AG09309 (cell line): ENCODE results near the gene FNBP1.

Source experiments
- DNase-seq: peaks from one replicate; pipeline ENCODE4 v3.0.0-alpha.2; 2010; ENCODE audit warnings: low read depth
- H3K4me3 ChIP-seq: 2 replicates; pipeline ENCODE4 v1.5.1; 2011; ENCODE audit warnings: mild to moderate bottlenecking, low read depth, low read length, moderate library complexity; ENCODE audit not compliant: control insufficient read depth
- TF ChIP-seq, protein P1 (sequence below): IDR thresholded peaks from 2 replicates; pipeline ENCODE4 v1.5.1; 2011; ENCODE audit warnings: mild to moderate bottlenecking, low read depth, low read length, inconsistent platforms; ENCODE audit not compliant: insufficient read depth, control insufficient read depth; ENCODE audit errors: missing control alignments

The FNBP1 gene

DNA sequence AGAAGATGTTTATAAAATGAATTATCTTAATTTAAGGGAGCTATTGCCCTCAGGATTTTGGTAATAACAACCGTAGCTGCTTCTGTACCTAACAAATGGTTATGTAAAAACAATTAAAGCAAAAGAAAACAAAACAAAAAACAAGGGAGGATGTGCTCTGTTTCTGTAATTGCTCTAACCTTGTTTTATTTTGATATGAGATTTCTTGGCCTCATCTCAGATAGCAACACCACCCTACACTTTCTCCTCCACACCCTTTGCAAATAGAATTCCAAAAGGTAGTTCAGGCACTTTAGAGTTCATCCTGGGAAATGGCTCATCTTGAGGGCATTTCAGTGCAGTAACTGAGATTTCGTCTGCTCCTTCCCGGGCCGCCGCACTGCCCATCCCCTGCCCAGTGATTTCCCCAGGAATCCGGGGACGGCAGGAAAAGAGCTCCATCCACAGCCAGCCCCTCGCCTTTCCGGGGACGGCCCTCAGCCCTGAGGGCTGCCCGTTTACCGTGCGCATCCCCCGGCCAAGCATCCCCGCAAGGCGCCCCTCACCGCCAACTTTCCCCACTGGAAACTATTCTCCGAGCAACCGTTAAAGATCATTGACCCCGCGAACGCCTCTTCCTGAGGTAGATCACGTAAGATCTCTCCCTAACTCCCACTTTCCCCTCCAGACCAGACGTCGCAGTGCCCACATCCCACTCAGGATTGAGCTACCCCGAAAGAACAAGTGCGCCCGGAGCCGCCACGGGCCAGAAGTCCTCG, 1.2 kb downstream of the FNBP1 start:
- H3K4me3 ChIP-seq: peak overlapping the region; percentile 95
- no peak for DNase-seq
- TF ChIP-seq, protein P1, sequence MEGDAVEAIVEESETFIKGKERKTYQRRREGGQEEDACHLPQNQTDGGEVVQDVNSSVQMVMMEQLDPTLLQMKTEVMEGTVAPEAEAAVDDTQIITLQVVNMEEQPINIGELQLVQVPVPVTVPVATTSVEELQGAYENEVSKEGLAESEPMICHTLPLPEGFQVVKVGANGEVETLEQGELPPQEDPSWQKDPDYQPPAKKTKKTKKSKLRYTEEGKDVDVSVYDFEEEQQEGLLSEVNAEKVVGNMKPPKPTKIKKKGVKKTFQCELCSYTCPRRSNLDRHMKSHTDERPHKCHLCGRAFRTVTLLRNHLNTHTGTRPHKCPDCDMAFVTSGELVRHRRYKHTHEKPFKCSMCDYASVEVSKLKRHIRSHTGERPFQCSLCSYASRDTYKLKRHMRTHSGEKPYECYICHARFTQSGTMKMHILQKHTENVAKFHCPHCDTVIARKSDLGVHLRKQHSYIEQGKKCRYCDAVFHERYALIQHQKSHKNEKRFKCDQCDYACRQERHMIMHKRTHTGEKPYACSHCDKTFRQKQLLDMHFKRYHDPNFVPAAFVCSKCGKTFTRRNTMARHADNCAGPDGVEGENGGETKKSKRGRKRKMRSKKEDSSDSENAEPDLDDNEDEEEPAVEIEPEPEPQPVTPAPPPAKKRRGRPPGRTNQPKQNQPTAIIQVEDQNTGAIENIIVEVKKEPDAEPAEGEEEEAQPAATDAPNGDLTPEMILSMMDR: no peak

DNA sequence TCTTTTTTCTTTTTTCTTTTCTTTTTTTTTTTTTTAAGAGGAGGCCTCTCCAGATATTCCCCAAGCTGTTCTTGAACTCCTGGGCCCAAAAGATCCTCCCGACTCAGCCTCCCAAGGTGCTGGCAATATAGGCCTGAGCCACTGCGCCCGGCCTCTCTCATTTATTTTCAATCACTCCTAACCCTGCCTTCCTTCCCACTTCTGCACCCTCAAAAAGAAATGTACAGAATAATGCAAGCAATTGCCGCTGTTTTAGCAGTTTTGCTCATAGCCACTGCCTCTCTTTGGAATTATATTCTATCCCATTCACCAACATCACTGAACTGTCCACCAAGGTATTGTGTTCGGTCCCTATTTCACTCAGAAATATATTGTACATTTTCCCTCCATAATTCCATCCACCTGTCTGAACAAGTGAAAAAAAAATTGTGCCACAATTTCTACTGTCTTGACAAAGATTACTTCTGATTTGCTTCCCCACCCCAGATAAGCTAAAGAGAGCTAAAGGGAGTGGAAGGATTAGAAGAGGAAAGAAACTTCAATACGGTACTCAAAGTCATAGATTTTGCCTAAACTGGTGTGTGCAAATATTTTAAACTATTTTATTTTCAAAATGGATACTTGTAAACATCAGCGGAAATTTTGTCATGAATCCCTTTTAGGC, 1.9 kb downstream of the FNBP1 start:
- DNase-seq: no peak
- H3K4me3 ChIP-seq: peak overlapping the region; percentile 95
- TF ChIP-seq, protein P1: no peak

DNA sequence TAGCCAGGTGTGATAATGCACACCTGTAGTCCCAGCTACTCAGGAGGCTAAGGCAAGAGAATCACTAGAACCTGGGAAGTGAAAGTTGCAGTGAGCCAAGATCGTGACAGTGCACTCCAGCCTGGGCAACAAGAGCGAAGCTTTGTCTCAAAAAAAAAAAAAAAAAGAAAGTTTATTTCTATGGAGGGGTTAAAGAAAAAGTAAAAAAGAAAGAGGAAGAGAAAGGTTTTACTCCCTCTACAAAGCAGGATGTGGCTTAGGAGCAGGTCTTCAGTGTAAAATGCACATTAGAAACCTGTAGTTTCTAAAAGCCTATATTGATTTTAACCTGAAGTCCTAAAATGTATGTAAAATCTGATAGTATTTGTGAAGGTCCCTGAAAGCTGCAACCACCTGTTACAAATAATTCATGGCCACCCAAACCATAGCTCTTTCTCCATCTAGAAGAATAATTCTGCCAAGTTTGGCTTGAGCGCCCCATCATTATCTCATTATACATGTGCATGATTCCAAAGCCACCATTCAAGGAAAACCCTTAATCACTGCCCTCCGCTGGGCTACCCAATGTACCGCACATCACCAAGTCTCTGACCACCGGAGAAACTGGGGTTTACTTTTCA, 3.4 kb downstream of the FNBP1 start:
- TF ChIP-seq, protein P1: no peak
- no peak for DNase-seq
- no peak overlapping the region for H3K4me3 ChIP-seq

DNA sequence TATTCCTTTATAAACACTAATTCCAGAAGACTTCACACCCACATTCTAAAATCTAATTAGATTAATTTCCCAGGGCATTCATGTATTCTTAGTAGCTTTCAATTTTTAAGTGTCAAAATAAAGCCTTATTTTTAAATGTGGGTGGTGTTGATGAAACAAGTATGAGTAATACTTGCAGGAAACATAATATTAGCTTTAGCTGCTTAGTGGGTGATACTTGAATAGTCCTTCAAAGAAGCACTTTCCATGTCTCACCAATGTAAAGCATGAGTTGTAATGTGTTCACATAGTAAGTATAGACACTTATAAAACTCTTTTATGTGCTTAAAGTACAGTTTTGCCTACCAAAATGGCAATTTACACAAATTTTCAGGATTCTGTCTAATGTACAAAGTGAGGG, 6.9 kb downstream of the FNBP1 start:
- TF ChIP-seq, protein P1: no peak
- DNase-seq: no peak
- no peak overlapping the region for H3K4me3 ChIP-seq

DNA sequence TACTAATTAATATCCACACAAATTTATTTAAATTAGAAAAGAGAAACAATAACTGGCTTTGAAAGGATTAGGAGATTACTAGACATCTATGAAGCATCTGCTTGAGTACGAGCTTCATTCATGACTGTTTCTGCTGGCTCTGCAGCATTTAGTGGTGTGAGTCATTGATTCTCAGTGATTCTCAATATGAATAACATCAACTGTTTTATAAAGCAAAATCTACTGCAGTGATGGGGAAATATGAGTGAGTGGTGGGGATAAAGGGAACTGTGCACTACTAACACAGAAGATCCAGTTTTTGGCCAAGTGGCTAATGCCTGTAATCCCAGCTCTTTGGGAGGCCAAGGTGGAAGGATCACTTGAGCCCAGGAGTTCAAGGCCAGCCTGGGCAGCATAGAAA, 8.4 kb downstream of the FNBP1 start:
- peak; percentile 32 for DNase-seq
- TF ChIP-seq, protein P1: no peak
- no peak overlapping the region for H3K4me3 ChIP-seq

DNA sequence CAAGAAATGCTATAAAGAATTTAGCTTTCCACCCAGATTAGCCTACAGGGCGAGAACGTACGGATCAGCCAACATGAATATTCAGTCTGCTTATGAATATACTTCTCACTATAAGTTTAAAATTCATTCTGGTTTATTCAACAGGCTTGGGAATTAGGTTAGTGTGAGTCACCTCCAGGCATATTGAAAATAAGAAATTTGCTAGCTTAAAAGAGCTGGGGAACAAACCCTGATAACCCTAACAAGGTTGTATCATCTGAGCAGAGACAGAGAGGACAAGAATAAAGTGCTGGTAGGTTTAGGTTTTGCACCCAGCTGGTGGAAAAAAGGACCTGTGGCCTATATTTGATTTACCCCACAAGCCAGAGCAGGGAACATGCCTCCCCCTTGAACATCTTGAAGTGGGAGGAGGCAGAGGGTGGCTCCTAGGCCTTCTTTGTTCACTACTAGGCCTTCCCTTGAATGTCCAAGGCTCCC, 12.3 kb downstream of the FNBP1 start:
- no peak for DNase-seq
- no peak overlapping the region for H3K4me3 ChIP-seq
- TF ChIP-seq, protein P1: no peak
